Endometrium (tissue), 2 donors: ENCODE data around the gene CD247.

Experiments
- FAIRE-seq: peaks from 2 replicates; lab custom pipeline; 2012; peaks lifted over from hg19 to GRCh38; lab: Jason Lieb, UNC
- donor health status: control.
- donor health status: control.

The CD247 gene

DNA sequence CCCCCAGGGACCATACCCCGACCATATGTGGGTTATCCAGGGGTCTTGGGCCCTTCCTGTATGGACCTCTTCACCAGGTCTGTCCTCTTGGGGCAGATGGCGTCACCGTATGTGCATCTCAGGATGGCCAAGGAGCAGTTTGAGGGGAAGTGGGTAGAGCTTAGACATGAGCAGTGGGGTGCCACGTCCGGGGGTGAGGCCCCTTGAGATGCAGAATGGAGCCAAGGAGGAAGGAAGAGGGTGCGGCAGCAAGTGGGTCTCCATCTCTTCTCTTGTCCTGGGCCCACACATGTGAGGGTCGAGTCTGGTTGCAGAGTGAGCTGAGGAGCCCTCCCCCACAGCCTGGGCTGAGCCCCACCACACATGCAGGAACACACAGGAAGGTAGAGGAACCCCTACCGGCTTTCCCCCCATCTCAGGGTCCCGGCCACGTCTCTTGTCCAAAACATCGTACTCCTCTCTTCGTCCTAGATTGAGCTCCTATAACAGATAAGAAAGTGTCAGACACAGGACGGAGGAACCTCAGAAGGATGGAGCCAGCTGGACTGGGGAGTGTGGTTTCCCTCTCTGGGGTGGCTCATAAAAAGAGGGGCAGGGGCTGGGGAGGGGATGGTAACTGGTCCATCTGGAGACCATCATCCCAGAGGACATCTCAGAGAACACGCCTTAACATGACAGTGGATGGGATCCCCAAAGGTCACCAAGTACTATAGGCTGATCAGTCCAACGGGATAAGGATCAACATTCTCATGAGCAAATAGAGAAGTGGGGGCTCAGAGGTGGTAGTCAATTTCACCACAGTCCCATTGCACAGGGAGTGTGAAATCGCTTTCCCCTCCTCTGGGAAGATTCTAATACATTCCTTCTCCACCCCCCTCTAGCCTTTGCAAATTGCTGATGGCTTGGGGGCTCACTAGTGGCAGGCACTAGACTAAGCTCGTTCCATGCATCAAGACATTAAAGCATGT lies 79.9 kb downstream of the CD247 start:
- no peak for FAIRE-seq

DNA sequence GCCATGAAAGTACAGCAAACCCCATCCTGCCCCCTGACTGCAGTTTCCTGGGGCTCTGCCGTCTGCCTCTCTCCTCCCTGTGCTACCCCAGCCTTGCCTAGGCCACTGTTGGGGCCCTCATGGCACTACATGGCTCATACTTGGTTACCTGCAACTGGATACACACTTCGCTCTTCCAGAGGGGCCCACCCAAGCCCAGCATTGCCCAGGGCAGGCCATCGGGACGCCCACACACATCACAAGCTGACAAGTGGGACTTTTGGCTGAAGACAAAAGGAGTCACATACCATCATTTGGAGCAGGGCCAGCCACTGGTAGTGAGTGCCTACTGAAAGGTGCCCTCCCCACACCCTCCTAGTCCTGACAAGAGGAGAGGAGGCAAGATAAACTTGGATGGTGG lies 82.8 kb downstream of the CD247 start:
- no peak for FAIRE-seq

DNA sequence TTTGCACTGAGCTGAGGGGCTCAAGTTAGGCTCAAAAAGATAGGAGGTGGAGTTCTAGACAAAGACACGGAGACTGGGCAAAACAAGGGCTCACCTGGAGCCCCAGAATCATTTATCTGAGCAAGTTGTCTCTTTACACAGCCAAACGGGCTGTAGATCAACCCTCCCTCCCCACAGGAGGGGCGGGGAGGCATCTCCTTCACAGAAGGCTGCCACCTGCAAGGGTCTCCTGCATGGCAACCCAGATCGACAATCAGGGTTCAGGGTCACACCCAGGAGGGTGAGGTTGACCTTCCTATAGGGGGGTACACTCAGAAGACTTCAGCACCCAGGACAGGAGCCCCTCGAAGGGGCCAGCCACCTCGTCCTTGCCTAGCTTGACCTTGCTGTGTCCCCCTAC lies 84.0 kb downstream of the CD247 start:
- FAIRE-seq: no peak

DNA sequence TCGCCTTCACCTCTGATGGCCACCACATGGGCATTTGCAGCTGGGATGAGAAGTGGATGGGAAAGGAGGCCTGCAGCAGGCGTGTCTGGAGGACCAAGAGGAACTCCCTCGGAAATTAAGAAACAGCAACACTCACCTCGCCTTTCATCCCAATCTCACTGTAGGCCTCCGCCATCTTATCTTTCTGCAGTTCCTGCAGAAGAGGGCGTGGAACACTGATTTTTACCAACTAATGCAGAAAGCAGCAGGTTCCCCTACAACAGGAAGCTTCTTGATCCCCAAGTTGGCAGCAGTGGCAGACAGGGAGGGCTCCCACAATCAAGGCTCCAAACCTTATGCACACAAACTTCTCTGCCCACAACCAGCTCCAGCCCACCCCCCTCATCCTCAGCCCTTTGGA lies 84.4 kb downstream of the CD247 start:
- no peak for FAIRE-seq

DNA sequence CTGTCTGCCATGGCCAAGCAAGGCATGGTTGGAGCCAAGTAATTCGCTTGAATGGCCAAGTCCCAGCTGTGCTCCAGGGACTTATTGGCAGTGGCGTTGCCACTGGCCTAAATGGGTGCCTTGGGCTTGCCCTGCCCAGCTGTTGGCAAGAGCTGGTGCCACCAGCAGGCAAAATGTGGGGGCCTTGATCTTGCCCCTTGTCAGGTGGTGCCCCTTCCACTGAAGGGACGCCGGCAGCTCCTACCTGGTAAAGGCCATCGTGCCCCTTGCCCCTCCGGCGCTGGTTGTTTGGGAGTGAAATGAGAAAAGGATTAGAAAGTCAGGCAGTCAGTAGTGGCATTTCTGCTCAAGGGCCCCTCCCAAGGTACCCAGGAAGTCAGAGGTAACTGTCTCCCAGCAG lies 85.5 kb downstream of the CD247 start:
- no peak for FAIRE-seq

DNA sequence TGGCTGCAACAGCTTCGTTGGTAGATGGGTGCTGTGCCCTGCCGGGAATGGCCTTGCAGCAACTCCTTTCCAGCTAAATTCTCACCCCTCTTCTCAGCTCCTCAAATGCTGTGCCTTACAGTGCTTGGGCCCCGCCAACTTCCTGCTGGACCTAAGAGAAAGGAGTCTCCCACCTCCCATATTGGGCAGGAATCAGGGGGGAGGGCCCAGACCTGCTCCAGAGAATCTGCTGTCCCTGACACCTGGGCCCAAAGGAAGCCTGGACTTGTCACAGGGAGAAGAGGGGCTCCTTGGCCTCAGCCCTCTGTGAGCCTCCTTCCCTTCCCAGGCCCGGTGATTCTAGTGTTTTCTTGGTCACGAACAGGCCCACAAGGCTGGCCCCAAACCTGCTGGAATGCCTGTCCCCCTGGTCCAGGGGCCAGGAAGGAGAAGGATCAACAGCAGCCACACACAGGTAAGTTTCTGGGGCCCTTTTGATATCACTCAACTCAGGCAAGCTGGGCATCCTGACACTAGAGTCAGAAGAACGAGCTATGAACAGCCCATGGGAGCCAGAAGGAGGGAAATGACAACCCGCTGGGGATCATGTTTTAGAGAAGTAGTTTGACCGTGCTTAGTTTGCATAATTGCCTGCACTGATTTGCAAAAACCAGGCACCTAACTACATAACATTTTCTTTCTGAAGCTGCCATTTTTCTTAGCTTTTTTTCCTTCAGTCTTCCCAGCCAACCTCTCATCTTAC lies 86.2 kb downstream of the CD247 start:
- FAIRE-seq: no peak

DNA sequence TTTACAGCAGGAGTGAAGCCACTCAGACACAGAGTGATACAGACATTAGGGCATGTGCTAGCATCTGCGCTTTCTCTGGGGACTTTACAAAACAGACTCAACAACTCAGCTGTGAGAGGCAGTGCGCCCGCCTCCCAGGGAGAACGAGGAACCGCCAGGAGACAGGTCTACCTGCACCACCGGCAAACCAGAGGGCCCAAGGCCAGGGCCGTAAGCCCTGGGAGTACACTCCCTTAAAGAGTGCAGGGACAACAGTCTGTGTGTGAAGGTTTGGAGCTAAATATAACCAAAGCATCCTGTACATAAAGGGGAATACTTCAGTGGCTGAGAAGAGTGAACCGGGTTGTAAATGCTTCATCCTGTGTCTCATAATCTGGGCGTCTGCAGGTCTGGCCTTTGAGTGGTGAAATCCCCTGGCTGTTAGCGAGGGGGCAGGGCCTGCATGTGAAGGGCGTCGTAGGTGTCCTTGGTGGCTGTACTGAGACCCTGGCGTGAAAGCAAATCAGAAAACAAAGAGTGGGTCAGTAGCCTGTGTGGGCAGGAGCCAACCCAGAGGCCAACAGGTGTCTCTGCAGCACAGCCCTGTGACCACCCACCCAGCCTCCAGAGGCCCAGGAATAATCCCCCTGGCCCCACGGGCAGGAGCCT lies 86.9 kb downstream of the CD247 start:
- FAIRE-seq: no peak

DNA sequence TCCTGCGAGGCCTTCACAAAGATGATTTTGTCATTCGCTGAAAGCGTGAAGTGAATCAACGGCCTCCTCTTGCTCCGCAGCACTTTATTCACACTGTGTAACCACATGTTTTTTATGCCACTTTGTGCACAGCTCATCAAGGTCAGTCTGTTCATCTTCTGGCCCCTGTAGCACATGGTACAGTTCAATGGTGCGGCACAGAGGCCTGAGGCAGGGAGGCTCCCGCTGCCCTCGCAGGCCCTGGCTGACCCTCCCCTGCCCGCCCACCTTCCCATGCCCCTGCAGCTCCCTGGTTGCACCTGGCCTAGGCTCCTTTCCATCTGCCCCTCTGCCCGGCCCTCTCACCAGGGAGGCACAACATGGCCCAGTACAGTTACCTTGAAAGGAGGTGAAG lies 87.5 kb downstream of the CD247 start:
- no peak for FAIRE-seq

DNA sequence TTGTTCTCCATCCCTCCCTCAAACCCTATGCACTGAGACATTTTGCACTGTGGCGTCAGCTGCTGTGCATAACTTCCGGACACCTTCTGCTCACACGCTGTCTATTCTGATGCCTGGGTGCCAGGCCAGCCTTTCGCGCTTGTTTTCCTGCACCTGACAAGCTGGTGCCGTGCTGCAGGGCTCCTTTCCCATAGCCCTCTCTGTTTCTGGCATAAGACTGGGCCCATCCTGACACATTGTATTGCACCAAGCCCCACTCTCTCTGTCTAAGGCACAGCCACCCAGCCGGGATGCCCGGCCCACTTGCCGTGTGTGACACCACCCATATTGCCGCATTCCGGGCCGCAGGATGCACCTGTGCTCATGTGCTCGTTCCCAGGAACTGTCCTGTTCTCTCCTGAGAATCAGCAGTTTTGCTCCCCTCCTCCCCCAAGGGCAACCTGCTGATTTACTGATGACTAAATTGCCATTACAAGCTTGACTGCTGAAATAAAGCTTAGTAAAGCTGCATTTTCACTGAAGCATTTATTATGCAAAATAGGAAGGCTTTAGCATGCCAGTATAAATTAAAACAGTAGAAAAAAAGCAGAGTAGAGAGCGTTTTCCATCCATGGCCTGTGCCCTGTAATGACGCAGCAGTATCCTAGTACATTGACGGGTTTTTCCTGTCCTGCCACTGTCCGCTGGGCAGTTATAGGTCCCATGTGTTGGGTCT lies 88.0 kb downstream of the CD247 start:
- FAIRE-seq: no peak

DNA sequence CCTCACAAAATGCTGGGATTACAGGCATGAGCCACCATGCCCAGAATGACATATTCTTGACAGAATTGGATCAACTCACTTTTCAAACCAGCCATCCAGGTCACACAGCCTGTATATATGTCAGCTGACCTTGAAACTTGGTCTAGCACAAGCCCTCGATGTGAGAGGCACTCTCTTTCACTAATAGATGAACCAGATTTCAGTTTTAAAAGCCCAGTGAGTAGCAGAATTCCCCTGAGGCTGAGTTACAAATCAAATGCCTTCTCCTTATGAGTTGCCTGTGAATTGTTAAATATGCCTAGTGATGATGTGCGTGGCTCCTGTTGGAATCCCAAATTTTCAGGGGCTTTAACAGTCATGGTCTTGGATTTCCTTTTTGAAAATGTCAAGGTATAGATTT lies 88.7 kb downstream of the CD247 start:
- FAIRE-seq: no peak

DNA sequence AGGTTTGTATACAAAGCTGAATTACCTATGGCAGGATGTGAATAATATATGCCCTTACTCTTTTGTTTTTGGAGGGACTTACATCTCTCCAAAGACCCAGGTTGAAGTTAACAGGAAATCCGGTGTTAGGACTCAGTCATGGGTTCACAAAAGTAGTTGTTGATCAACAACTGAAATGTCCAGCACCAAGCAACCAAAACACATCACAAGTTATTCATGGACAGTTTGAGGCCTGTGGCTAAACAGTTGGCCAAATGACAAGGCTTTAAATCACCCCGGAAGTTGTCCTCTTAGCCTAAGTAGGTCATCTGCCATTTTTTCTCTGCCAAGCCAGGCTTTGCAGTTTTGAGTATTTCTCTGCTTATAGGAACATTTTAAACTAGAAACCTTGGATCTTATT lies 89.9 kb downstream of the CD247 start:
- FAIRE-seq: no peak

DNA sequence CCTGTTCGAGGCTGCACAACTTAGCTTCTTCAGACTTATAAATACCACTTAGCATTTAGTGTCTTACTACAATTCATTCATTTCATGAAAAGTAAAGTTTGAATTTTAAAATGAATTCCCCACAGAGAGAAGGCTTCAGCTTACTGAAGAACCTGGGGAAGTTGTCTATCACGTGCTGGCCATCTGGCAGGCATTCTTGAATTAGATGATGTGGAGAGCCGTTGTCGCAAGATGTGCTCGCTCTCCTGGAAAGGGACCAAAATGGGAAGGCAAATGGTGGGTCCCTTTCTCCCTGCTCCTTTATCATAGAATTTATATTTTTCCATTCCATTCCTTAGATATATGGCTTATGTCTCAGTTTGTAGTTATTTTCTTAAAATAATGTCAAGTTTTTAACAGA lies 90.5 kb downstream of the CD247 start:
- FAIRE-seq: no peak

DNA sequence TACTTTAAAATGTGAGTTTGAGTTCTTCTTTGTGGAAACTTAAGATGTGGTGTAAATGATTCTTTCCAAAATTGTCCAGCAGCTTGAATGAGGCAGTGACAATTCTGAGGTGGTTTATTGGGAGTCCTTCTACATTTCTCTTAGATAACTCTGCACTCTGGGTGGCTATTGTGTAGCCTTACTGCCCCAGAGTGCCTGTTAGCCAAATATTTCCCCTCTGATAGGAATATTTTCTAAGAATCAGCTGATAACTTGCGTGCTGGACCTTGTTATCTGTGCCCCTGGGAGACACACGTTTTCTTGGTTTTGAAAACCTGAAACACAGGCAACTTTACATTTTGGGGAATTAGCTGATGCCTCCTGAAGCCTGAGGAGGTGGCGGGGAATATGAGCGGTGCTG lies 91.6 kb downstream of the CD247 start:
- FAIRE-seq: no peak

DNA sequence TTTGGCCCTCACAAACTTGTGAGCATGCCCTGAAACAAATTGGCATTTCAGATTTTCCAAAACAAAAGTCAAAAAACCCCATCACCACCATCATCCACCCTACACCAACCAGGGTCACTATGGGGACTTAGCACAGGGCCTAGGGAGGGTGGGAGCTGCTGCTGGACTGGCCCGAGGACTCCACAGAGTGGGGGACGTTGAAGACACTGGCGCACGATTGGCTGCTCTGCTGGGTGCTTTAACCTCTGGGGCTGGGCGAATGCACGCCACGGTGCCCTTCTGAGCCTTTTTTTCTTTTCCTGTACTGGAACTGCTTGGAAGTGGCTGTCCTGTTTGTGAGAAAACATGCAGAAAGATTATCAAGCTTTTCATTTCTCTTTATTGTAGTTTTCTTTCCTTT lies 92.8 kb downstream of the CD247 start:
- FAIRE-seq: no peak

DNA sequence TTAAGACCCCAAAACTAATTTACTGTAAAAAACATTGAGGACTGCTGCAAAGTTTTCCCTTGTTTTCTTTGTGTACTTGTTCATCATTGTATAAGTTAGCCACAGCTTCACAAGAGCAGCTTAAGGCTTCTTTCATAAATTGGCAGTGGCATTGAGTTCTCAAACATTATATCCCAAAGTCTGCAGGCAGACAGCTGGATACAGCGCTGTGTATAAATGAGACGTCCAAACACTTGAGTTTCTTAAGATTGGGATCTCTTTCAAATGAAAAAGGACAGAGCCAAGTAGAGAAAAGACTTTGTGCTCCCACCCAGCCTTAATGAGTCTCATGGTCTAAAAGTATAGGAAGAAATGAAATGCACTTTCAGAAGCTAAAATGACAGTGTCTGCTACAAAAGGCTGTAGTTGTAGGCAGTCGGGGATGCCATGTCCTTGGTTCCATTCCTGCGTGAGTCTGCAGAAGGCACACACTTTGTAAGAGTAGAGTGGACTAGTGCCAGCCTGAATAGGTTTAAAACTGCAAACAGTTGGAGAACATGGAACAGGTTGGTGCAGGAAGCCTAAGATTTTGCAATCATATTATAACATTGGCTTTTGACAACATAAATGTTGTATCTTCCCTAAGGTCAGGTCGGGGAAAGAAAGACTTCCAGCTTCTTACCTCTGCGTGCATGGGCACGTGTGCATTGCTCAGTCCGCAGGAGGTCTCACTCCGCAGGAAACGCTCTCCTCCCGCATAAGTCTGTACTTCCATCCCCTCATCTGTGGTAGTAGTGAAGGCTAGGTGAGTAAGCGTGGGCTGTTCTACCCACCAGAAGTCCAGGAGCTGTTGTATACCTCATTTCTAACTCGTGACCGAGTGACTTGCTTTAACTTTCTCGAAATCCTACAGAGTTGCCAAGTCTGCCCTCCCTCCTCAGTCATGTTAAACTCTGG lies 94.4 kb downstream of the CD247 start:
- no peak for FAIRE-seq

DNA sequence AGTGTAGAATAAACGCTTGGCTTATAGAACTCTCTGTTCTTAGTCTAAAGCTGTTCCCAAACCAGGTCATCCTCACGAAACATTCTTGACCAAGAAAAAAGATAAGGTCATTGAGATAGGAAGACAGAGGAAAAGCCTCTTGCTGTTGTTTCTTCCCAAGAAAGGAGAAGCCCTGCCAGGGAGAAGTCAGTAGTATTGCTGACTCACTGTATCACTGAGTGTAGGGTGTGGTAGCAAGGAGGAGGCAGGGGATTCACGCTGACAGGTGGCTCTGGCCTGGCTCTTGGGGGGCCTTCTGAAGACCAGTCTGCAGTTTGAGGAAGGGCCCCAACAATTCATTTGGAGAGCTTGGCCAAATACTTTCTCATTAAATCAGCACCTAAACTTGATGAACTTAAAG lies 97.8 kb downstream of the CD247 start:
- FAIRE-seq: no peak

DNA sequence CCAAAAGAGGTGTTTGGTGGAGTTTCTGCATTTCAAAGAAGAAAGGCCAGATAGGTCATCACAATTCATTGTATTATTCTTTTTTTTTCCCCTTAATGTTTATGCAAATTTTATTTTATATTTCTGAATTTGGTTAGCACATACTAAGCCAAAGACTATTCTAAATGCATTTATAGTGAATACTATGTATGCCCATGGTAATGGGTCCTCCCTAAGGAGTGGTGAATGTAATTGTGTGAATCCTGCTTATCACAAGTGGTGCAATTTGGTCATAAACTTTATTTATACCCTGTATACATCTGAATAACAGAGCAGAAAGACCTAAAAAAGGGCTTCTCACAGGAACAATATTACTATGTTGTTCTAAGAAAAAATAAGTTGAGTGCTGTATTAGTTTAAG lies 99.1 kb downstream of the CD247 start:
- no peak for FAIRE-seq

DNA sequence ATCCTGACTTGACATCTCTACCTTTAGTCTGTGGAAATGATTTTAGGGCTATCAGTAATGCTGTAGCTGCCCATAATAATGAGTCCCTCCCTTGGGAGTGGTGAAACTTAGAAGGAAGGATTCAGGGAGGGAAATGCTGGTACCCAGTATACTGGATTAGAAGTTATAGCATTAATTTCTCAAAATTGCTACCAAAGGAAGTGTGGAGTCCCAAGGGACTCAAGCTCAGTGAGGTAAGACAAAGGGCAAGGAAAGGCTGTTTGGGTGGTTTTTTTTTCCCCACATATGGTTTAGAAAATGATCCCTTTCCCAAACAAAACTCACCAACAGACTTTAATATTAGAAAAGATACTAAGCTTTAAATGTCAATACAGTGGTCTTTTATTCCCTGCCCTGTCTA lies 99.9 kb downstream of the CD247 start:
- FAIRE-seq: no peak

DNA sequence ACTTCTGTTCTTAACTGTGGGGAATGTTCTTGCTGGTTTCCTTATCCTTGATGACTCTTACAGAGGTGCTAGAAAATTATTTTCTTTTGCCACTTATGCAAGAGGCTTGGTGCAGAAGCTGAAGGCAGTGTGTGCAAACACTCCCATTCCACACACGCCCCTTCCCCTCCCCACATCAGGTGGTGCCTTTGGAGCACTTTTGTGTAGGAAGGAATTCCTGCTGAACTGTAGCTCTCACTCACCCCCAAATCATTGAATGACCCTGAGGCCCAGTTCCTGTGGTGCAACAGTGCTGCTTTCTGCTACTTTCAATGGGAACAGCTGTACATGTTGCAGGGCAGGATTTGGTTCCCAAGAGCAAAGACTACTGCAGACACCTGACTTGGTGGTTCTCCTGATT lies 101.8 kb downstream of the CD247 start:
- FAIRE-seq: no peak

DNA sequence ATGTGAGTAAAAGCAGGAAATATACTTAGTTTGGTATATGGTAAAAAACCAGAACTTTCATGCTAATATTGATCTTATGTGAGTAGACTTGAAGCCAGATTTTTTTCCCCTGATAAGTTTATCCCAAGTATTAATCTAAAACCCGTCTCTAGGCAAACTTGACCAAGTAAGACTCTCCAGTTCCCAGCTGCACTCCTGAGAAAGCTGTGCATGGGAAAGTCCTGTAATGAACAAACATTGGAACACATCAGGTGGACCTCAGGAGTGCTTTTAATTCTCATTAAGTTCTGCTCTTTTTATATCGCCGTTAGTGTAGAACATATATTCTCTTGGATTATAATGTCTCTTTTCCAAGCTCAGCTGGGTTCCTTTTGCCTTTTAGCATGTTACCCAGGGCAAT lies 105.0 kb downstream of the CD247 start:
- no peak for FAIRE-seq

DNA sequence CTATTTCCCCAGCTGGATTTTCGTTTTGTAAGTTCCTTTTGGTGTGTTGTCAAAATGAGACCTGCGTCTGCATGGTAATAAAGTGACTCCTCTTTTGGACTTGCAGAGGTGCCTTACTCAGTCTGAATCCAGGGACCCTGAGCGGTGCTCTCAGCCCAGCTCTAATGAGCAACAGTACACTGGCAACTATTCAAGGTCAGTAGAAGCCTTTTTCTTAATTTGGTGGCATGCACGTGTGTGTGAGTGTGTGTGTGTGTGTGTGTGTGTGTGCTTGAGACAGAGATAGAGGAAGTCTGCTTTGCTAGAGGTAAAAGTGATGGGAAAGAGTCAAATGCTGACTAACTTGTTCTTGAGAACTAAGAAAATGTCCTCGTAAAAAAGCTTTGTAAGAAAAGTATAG lies 105.4 kb downstream of the CD247 start:
- no peak for FAIRE-seq
